T-helper 2 cell (primary cell): ENCODE measurements around the gene DGKD.
"Not testable (repeated sequence)": the region's sequence is repeated elsewhere in the genome, so short reads cannot be mapped to it uniquely, and the experiment has no call there.

Experiments used
- DNase-seq, 5 experiments: peaks; one replicate each; pipeline versions ENCODE4 v3.0.0 to v3.0.0-alpha.2; 2012 to 2022

The DGKD gene

DNA sequence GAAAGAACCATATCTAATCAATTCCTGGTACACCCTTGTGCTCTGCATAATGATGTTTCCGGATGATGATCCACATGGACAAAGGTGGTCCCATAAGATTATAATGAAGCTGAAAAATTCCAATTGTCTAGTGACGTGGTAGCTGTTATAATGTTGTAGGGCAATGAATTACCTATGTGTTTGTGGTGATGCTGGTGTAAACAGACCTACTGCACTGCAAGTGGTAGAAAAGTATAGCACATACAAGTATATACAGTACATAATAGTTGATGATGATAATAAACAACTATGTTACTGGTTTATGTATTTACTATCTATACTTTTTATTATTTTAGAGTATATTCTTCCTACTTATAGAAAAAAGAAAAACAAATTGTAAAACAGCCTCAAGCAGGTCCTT, 8.4 kb downstream of the DGKD start:
- DNase-seq, result no peak

DNA sequence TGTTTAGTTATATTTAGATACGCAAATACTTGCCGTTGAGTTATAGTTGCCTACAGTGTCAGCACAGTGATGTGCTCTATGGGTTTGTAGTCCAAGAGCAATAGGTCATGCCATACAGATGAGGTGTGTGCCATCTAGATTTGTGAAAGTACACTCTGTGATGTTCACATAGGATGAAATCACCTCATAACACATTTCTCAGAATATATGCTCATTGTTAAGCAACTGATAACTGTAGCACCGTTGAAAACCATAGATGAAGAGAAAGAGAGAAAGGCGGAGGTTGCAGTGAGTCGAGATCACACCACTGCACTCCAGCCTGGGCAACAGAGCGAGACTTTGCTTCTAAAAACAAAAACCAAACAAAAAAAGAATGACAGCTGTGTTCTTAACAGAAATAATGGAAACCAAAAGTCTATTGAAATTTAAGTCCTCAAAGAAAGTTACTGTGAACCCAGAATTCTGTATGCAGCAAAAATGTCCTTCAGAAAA, 9.5 kb downstream of the DGKD start:
- DNase-seq, result no peak

DNA sequence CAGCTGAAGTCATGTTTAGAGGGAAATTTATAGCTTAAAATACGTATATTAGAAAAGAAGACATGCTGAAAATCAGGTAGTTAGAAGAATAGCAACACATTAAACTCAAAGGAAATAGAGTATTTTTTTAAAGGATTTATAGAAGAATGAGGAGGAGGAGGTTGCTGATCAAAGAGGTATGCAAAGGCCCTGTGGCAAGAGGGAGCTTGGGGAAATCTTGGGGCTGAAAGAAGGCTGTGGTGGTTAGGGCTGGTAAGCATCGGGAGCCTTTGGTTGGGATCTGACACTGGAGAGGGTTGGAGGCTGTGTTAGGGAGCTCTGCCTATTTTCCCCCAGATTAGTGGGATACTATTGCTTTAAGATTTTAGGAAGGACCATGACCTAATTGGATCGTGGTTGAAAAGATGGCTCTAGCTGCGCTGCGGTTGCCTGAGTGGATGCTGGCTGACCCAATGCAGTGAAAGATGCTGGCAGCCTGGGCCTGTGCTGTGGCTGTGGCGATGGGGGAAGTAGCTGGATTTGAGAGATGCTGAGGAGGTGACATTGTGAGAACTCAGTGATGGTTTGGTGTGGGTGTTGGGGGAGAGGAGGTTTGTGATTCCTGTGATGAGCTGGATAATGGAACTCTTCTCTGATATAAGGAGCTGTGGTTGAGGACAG, 11.7 kb downstream of the DGKD start:
- DNase-seq, result no peak

GRCh38 chr2:233367586-233367985, 13.3 kb downstream of the DGKD start:
- DNase-seq, result no peak

DNA sequence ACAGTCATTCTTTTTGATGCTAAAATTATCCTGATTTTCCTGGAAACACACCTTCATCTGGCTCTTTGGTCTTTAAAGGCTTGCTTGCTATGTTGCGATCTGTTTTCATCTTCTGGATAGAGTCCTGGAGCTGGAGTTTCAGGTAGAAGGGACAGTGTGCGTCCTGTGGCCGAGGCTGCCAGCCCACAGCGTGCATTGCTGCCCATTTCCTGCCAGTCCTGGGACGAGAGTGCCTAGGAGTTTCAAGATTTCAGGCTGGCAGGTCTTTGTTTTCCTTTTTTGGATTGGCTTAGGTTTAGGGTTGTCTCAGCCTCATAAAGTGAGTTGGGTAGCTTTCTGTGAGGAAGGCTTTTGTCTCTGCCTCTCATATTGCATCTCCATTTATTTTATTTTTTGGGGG, 14.5 kb downstream of the DGKD start:
- DNase-seq, result no peak

GRCh38 chr2:233369462-233369861, 15.2 kb downstream of the DGKD start:
- no peak for DNase-seq

DNA sequence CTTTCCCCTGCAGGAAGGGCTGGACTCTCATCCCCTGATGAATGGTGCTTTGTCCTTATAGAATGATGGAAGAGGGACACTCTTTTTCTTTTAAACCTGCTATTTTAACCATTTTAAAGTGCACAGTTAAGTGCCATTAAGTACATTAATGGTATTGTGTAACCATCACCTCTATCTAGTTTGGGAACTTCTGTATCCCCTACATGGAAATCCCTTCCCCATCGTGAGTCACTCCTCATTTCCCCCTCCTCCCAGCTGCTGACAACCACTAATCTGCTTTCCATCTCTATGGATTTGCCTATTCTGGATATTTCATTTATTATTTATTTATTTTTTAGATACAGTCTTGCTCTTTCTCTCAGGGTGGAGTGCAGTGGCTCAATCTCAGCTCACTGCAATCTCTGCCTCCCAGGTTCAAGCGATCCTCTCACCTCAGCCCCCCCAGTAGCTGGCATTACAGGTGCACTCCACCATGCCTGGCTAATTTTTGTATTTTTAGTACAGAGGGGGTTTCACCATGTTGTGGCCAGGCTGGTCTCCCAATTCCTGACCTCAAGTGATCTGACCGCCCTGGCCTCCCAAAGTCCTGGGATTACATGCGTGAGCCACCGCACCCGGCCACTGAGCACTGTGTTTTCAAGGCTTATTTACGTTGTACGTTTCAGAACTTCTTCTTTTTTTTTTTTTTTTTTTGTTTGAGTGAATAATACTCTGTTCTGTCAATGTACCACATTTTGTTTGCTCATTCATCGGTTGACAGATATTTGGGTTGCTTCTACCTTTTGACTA, 15.8 kb downstream of the DGKD start:
- DNase-seq, result no peak

GRCh38 chr2:233371641-233372040, 17.3 kb downstream of the DGKD start:
- no peak for DNase-seq

- no peak for DNase-seq
Measured at GRCh38 chr2:233372855-233373254, 18.6 kb downstream of the DGKD start.

GRCh38 chr2:233373316-233373715, 19.0 kb downstream of the DGKD start:
- DNase-seq, result no peak

DNA sequence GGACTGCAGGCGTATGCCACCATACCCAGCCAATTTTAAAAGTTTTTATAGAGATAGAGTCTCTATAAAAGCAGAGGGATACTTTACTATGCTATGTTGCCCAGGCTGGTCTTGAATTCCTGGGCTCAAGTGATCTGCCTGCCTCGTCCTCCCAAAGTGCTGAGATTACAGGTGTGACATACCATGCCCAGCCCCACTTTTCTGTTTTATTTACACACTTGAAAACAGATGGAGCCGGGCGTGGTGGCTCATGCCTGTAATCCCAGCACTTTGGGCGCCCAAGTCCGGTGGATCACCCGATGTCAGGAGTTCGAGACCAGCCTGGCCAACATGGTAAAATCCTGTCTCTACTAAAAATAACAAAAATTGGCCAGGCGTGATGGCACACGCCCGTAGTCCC, 20.5 kb downstream of the DGKD start:
- not testable (repeated sequence) for DNase-seq

- DNase-seq, result no peak
Measured at GRCh38 chr2:233375490-233376314, 21.4 kb downstream of the DGKD start.

- DNase-seq, result no peak
Measured at GRCh38 chr2:233379034-233379433, 24.7 kb downstream of the DGKD start.

- no peak for DNase-seq
Measured at GRCh38 chr2:233379441-233379840, 25.1 kb downstream of the DGKD start.

- DNase-seq, result no peak
Measured at GRCh38 chr2:233380132-233380895, 26.0 kb downstream of the DGKD start.

DNA sequence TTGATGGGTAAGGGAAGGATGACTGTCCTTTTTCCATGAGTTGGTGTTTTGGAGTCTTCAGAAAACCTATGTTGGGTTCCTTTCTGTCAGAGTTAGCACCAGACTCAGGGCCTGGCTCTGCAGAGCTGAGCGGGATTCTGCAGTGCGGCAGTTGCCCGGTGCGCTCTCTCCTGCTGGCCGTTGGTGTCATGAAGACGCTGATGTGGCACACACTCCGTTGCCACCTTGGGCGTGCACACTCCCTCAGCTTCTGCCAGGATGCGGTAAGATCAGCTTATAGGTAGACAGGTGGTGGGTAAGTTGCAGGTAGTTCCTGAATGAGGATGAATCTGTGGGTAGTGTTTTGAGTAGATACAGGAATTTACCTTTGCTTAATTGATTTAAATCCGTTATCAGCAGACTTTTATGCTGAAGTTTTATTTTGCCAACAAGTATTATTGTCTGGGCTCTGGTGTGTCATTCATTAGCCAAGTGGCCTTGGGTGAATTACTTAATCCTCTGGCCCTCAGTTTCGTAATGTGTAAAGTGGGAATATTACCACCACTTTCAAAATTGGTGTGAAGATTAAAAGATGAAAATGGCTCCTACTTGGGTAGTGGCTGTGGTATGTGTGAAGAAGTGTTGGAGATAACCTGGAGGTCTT, 26.8 kb downstream of the DGKD start:
- DNase-seq, result peak in 1 of 5 experiments; percentile 5

DNA sequence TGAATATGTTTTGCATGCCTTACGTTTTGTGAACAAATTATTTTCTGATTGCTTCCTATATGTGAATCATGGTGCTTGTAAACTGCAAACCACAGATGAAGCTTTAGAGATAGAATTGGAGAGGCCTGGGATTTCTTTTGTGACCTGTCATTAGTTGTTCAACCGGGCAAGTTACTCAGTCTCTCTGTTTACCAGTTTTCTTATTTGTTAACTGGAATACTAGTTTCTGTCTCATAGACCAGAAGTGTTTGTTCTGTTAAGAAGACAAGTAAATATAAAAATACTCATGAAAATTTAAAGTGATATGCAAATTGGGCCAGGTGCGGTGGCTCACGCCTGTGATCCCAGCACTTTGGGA, 27.3 kb downstream of the DGKD start:
- DNase-seq, result no peak

- no peak for DNase-seq
Measured at GRCh38 chr2:233384015-233384414, 29.7 kb downstream of the DGKD start.

- no peak for DNase-seq
Measured at GRCh38 chr2:233384811-233385488, 30.7 kb downstream of the DGKD start.

DNA sequence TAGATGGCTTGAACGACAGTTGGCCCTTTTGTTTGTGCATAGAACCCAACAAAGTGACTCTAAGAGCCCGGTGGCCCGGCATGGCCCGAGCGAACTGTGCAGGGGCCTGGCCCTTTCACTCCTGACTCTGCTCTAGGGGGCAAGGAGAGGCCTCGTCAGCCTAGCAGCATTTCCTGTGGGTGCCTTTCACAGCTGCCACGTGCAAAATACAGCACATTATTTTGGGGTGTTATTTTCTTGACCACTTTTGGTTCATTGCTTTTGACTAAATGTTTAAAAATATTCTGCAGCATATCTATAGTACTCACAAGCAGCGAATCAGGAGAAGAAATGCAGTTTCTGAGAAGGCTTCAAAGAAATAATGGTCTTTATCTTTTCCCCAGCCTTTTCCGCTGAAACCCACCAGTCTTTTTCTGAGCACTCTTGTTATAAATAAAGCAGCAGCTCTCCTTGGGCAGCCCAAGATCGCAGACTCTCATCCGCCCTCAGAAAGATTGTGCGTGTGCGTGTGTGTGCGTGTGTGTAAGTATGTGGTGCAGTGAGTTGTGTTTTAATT, 31.3 kb downstream of the DGKD start:
- DNase-seq, result peak in 2 of 5 experiments; percentile 44 to 94

DNA sequence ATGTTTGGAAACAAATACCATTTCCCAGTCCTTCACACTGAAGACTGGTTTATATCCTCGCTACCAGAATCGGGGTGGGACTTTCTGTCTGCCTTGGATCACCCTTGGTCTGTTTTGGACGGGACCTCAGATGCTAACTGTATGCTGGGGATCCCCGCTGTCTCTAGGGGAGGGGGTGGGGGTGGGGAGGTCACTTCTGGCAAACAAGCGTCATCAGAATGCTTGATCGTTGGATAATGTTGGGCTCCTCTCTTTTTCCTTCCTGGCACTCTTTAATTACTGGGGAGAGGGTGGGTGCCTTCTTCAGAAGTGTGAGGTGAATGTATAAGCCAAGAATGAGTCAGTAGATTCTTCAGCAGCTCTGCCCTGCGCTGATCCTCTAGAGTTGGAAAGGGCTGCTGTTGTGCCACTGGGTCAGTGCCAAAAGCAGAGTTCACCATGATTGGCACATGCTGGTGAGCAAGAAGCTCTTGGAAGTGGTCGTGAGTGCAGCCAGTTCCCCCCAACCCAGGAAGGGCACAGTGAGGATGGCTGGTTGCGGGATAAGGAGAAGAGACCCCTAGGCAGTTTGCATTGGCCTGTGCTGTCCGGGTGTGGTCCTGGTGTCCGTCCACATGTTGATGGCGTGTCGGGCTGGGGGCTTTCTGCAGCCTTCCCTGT, 32.2 kb downstream of the DGKD start:
- peak in 1 of 5 experiments; percentile 83 for DNase-seq
